SK-N-SH treated with all-trans-retinoic acid at 6 μM for 48 hours (cell line): ENCODE data around the gene KCNIP4.

ENCODE experiments used
- ARNTL ChIP-seq: fragments of 450-650 bp; formaldehyde crosslinking; IDR thresholded peaks from 2 replicates; pipeline ENCODE4 v1.5.0; 2020; ENCODE audit warnings: low read depth, mild to moderate bottlenecking, moderate library complexity, borderline replicate concordance
- BACH2 ChIP-seq: fragments of 250-450 bp; sonication (Bioruptor Pico); IDR thresholded peaks from 2 replicates; pipeline ENCODE4 v1.9.0; 2021; ENCODE audit warnings: mild to moderate bottlenecking, borderline replicate concordance
- ESRRG ChIP-seq: fragments of 250-450 bp; sonication (Bioruptor Pico); IDR thresholded peaks from 2 replicates; pipeline ENCODE4 v1.6.1; 2021; ENCODE audit warnings: mild to moderate bottlenecking
- SNAI2 ChIP-seq: fragments of 250-450 bp; sonication (Bioruptor Pico); IDR thresholded peaks from 2 replicates; pipeline ENCODE4 v1.5.0; 2020; ENCODE audit warnings: mild to moderate bottlenecking, moderate library complexity
- TOX ChIP-seq: fragments of 250-450 bp; sonication (Bioruptor Pico); IDR thresholded peaks from 2 replicates; pipeline ENCODE4 v1.8.0; 2021; ENCODE audit warnings: mild to moderate bottlenecking, moderate library complexity, borderline replicate concordance
- ZFP3 ChIP-seq: fragments of 250-450 bp; sonication (Bioruptor Pico); IDR thresholded peaks from 2 replicates; pipeline ENCODE4 v1.5.0; 2020; ENCODE audit warnings: mild to moderate bottlenecking, moderate library complexity
- ZNF565 ChIP-seq: fragments of 450-650 bp; formaldehyde crosslinking; conservative IDR thresholded peaks from 2 replicates; pipeline ENCODE4 v1.5.0; 2020; ENCODE audit warnings: low read depth, mild to moderate bottlenecking, moderate library complexity
- ZNF70 ChIP-seq: fragments of 450-650 bp; formaldehyde crosslinking; IDR thresholded peaks from 2 replicates; pipeline ENCODE4 v1.5.0; 2020; ENCODE audit warnings: mild to moderate bottlenecking, moderate library complexity
- ZNF8 ChIP-seq: fragments of 450-650 bp; formaldehyde crosslinking; IDR thresholded peaks from 2 replicates; pipeline ENCODE4 v1.5.0; 2020; ENCODE audit warnings: mild to moderate bottlenecking, moderate library complexity
- TF ChIP-seq, protein P1 (sequence below): fragments of 250-450 bp; sonication (Bioruptor Pico); IDR thresholded peaks from 2 replicates; pipeline ENCODE4 v1.5.1; 2021; ENCODE audit warnings: mild to moderate bottlenecking, moderate library complexity
- TF ChIP-seq, protein P2 (sequence below): fragments of 250-450 bp; sonication (Bioruptor Pico); IDR thresholded peaks from 2 replicates; pipeline ENCODE4 v1.8.0; 2020; ENCODE audit warnings: mild to moderate bottlenecking, moderate library complexity, borderline replicate concordance
- TF ChIP-seq, protein P3 (sequence below): fragments of 250-450 bp; sonication (Bioruptor Pico); IDR thresholded peaks from 2 replicates; pipeline ENCODE4 v1.5.1; 2020; ENCODE audit warnings: low read depth, mild to moderate bottlenecking, moderate library complexity
- TF ChIP-seq, protein P4 (sequence below): fragments of 250-450 bp; sonication (Bioruptor Pico); IDR thresholded peaks from 2 replicates; pipeline ENCODE4 v1.5.0; 2020; ENCODE audit warnings: mild to moderate bottlenecking, moderate library complexity
- TF ChIP-seq, protein P5 (sequence below): fragments of 250-450 bp; sonication (Bioruptor Pico); IDR thresholded peaks from 2 replicates; pipeline ENCODE4 v1.8.0; 2021; ENCODE audit warnings: low read depth, mild to moderate bottlenecking, moderate library complexity, borderline replicate concordance

DNA sequence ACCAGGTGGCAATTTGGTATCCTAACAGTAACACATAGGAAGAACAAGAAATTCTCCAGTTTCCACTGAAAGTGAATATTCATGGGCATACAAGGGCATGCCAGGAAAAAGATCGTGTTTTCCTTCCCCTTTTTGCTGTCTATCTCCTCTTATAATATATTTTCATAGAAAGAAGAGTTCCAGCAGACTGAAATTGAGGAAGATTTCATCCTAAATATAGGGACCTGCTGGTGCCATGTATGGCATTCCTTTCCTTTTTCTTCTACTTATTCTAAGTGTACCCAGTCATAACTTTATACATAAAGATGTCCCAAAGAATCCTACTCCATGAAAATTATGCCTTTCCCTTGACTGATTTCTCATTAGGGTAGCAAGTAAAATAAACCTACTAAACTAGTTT lies 40.8 kb upstream of the KCNIP4 start:
- TF ChIP-seq, protein P1, sequence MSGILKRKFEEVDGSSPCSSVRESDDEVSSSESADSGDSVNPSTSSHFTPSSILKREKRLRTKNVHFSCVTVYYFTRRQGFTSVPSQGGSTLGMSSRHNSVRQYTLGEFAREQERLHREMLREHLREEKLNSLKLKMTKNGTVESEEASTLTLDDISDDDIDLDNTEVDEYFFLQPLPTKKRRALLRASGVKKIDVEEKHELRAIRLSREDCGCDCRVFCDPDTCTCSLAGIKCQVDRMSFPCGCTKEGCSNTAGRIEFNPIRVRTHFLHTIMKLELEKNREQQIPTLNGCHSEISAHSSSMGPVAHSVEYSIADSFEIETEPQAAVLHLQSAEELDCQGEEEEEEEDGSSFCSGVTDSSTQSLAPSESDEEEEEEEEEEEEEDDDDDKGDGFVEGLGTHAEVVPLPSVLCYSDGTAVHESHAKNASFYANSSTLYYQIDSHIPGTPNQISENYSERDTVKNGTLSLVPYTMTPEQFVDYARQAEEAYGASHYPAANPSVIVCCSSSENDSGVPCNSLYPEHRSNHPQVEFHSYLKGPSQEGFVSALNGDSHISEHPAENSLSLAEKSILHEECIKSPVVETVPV (CRISPR knock-in tag) = no peak
- TF ChIP-seq ZNF8 (CRISPR knock-in tag) = no peak
- no peak for TF ChIP-seq ZFP3
- TF ChIP-seq, protein P2, sequence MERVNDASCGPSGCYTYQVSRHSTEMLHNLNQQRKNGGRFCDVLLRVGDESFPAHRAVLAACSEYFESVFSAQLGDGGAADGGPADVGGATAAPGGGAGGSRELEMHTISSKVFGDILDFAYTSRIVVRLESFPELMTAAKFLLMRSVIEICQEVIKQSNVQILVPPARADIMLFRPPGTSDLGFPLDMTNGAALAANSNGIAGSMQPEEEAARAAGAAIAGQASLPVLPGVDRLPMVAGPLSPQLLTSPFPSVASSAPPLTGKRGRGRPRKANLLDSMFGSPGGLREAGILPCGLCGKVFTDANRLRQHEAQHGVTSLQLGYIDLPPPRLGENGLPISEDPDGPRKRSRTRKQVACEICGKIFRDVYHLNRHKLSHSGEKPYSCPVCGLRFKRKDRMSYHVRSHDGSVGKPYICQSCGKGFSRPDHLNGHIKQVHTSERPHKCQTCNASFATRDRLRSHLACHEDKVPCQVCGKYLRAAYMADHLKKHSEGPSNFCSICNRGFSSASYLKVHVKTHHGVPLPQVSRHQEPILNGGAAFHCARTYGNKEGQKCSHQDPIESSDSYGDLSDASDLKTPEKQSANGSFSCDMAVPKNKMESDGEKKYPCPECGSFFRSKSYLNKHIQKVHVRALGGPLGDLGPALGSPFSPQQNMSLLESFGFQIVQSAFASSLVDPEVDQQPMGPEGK = no peak
- TF ChIP-seq, protein P3, sequence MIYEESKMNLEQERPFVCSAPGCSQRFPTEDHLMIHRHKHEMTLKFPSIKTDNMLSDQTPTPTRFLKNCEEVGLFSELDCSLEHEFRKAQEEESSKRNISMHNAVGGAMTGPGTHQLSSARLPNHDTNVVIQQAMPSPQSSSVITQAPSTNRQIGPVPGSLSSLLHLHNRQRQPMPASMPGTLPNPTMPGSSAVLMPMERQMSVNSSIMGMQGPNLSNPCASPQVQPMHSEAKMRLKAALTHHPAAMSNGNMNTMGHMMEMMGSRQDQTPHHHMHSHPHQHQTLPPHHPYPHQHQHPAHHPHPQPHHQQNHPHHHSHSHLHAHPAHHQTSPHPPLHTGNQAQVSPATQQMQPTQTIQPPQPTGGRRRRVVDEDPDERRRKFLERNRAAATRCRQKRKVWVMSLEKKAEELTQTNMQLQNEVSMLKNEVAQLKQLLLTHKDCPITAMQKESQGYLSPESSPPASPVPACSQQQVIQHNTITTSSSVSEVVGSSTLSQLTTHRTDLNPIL (CRISPR knock-in tag) = no peak
- TF ChIP-seq, protein P4, sequence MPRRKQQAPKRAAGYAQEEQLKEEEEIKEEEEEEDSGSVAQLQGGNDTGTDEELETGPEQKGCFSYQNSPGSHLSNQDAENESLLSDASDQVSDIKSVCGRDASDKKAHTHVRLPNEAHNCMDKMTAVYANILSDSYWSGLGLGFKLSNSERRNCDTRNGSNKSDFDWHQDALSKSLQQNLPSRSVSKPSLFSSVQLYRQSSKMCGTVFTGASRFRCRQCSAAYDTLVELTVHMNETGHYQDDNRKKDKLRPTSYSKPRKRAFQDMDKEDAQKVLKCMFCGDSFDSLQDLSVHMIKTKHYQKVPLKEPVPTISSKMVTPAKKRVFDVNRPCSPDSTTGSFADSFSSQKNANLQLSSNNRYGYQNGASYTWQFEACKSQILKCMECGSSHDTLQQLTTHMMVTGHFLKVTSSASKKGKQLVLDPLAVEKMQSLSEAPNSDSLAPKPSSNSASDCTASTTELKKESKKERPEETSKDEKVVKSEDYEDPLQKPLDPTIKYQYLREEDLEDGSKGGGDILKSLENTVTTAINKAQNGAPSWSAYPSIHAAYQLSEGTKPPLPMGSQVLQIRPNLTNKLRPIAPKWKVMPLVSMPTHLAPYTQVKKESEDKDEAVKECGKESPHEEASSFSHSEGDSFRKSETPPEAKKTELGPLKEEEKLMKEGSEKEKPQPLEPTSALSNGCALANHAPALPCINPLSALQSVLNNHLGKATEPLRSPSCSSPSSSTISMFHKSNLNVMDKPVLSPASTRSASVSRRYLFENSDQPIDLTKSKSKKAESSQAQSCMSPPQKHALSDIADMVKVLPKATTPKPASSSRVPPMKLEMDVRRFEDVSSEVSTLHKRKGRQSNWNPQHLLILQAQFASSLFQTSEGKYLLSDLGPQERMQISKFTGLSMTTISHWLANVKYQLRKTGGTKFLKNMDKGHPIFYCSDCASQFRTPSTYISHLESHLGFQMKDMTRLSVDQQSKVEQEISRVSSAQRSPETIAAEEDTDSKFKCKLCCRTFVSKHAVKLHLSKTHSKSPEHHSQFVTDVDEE (CRISPR knock-in tag) = no peak
- no peak for TF ChIP-seq ARNTL (CRISPR knock-in tag)
- no peak for TF ChIP-seq SNAI2 (CRISPR knock-in tag)
- no peak for TF ChIP-seq BACH2
- TF ChIP-seq ESRRG (CRISPR knock-in tag) = no peak
- no peak for TF ChIP-seq ZNF565
- TF ChIP-seq ZNF70 = no peak
- TF ChIP-seq TOX (CRISPR knock-in tag) = no peak
- TF ChIP-seq, protein P5, sequence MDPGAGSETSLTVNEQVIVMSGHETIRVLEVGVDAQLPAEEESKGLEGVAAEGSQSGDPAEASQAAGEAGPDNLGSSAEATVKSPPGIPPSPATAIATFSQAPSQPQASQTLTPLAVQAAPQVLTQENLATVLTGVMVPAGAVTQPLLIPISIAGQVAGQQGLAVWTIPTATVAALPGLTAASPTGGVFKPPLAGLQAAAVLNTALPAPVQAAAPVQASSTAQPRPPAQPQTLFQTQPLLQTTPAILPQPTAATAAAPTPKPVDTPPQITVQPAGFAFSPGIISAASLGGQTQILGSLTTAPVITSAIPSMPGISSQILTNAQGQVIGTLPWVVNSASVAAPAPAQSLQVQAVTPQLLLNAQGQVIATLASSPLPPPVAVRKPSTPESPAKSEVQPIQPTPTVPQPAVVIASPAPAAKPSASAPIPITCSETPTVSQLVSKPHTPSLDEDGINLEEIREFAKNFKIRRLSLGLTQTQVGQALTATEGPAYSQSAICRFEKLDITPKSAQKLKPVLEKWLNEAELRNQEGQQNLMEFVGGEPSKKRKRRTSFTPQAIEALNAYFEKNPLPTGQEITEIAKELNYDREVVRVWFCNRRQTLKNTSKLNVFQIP (CRISPR knock-in tag) = no peak
